GM21360 (cell line): ENCODE data around the gene POPDC3.
"Not testable (repeated sequence)": the region's sequence is repeated elsewhere in the genome, so short reads cannot be mapped to it uniquely, and the experiment has no call there.

Experiments used
- ATAC-seq: cut with Tn5 transposase; IDR thresholded peaks from one replicate; pipeline ENCODE4 v1.9.1; 2021; ENCODE audit warnings: mild to moderate bottlenecking, moderate library complexity; ENCODE audit not compliant: unreplicated experiment

The POPDC3 gene

GRCh38 chr6:105196076-105196475, 16.3 kb upstream of the POPDC3 start:
- no peak for ATAC-seq

GRCh38 chr6:105194591-105194990, 14.8 kb upstream of the POPDC3 start:
- no peak for ATAC-seq

GRCh38 chr6:105194106-105194505, 14.3 kb upstream of the POPDC3 start:
- no peak for ATAC-seq

DNA sequence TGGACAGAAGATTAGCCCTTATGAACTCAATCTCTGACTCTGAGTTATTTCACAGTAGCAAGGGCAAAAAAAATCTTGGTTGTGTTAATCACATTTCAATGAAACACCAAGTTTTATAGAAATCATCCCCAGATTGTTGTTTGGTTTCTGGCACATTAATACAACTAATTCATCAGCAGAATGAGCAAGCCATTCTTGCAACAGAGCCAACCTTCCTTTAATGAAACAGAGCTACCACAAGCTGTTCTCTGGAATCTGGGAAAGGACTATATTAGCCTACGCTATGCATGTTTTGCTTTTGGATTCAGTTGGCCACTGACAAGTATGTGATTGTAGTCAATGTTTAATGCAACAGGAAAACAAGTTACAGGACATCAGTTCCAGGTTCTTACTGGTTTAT, 13.8 kb upstream of the POPDC3 start:
- no peak for ATAC-seq

- no peak for ATAC-seq
These were observed 13.1 kb upstream of the POPDC3 start for GRCh38 chr6:105192707-105193465.

- ATAC-seq, result no peak
These were observed 11.5 kb upstream of the POPDC3 start for GRCh38 chr6:105191351-105191750.

DNA sequence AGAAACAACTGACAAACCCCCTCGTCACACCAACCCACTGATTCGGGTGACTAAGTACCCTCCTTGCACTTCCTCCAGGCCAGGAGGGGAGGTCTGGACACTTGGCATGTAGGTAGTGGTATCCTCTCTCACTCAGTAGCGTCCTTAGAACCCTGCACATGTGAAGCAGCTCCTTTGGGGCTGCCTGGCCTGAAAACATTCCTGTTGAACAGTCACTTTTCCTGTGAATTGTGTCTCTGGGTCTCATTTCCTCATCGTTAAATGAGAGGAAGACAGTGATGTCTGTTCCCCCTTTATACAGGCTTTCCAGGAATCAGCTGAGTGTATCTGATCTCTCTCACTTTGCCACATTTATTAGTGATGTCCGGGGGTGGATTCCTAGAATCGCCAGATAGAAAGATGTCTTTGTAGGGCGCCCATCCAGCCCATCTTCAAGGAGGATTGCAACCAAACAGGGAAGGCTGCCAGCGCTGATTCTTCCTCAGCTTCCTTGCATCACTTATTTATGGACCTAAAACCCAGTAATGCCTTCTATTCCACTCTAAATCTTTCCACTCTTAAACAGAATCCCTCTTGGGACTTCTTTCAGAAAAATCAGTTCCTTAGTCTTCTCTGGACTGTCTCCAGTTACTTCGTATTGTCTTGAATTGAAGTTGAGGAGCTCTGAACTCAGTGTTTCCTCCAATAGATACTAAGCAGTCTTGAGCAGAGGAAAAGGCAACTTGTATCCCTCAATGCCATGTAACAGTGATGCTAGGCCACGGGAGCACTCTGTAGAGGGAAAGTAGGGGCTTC, 9.4 kb upstream of the POPDC3 start:
- ATAC-seq, result no peak

DNA sequence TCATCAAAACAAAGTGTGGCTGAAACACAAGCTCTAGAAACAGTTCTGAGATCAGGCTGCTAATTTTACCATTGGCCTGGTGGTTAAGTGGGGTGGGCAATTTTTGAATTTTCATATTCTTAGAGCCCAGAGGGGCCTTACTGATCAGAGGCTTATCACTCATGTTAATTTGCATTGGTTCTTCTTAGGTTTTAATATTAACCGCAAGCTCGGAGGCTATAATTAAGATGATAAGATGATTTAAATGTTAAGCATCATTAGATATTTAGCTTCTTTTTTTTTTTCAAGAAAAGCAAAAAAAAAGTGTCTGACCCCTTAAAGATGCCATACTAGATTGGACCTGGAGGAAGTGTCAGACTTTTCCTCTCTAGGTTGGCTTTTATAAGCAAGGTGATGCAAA, 8.4 kb upstream of the POPDC3 start:
- ATAC-seq, result no peak

- no peak for ATAC-seq
These were observed 6.8 kb upstream of the POPDC3 start for GRCh38 chr6:105186576-105186975.

GRCh38 chr6:105184921-105185320, 5.1 kb upstream of the POPDC3 start:
- ATAC-seq, result no peak

DNA sequence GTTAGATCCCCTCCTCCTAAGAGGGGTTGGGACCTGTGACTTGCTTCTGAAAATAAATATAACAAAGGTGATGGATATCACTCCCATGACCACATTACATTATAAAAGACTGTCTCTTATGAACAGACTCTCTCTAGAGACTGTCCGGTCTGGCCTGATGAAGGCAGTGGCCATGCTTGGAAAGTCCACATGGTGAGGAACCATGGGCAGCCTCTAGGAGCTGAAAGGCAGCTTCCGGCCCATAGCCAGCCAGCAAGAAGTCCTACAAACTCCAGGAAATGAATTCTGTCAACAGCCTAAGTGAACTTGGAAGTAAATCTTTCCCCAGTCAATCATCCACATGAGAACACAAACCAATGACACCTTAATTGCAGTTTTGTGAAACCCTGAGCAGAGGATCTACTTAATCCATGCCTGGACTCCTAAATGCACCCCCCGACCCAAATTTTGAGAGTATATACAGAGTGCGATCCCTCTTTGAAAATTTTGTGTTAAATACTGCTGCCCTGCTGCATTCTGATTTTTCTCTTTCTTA, 2.2 kb upstream of the POPDC3 start:
- no peak for ATAC-seq

DNA sequence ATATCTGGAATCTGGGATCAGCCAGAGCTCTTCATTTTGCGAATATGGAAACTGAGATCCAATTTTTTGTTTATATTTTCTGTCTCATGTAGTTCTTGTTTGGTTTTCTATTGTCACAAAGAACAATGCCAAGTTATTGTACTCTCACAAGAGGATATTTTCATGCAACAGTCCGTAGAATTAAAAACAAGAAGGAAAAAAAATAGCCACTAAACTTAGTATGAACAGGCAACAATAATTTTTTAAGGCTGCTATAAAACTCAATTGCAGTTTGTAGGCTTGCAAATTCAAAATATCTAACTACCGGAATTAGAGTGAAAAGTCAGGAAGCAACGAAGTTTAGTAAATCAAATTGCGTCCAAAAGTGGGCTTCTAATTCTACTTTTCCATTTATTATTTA, 1.2 kb downstream of the POPDC3 start:
- no peak for ATAC-seq

GRCh38 chr6:105178110-105178509, 1.7 kb downstream of the POPDC3 start:
- no peak for ATAC-seq

DNA sequence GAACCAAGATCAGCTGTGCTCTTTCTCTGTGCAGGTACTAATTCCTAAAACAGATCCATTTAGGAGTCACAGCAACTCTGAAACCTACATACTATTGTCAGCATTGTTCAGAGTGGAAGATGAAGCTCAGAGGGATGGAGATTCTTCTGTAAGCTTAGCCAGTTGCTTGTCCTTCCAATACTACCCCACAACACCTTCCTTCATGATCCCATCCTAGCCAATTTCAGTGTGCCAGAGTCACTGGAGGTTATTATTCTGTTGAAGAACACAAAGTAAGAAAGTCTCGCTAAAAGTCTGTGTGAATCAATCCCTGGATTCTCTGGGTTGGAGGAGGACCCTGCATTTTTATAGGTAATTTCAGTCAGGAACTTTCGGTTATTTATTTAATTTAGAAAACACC, 2.3 kb downstream of the POPDC3 start:
- ATAC-seq, result no peak

DNA sequence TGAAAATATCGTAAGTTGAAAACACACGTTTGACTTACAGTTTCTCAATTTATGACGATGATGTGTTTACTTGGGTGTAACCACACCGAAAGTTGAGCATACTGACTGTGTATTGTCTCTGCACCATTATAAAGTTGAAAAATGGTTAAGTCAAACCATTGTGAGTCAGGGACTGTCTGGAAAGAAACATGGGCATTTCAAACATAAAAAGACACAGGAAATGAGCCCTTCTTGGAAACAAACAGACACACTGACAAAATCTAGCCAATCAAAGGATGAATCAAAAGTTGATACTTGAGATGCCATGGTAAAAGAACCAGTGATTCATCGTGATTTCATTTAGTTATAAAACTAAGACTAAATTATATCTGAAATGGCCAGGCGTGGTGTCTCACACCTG, 5.3 kb downstream of the POPDC3 start:
- ATAC-seq, result no peak

DNA sequence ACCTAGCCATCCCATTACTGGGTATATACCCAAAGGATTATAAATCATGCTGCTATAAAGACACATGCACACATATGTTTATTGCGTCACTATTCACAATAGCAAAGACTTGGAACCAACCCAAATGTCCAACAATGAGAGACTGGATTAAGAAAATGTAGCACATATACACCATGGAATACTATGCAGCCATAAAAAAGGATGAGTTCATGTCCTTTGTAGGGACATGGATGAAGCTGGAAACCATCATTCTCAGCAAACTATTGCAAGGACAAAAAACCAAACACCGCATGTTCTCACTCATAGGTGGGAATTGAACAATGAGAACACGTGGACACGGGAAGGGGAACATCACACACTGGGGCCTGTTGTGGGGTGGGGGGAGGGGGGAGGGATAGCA, 7.3 kb downstream of the POPDC3 start:
- not testable (repeated sequence) for ATAC-seq

- ATAC-seq, result no peak
These were observed 9.8 kb downstream of the POPDC3 start for GRCh38 chr6:105170059-105170458.

GRCh38 chr6:105167914-105168313, 11.9 kb downstream of the POPDC3 start:
- no peak for ATAC-seq

DNA sequence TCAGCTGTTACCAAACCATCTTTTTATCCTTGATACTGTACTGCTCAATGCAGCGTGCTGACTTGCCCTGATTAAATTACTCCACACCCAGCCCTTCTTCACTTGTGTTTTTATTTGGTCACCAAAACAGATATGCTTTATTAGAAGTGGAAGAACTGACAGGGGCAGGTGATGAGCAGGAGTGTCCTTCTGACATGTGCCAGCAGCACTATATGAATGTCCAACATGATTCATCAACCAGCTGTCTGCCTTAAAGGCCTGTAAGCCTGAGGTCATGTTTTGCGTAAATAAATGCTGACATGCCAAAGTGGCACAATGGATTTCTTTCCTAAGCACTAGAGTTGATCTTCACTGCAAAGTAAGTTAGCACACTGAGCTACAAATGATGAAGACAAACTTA, 15.4 kb downstream of the POPDC3 start:
- ATAC-seq, result no peak

GRCh38 chr6:105163183-105163582, 16.6 kb downstream of the POPDC3 start:
- no peak for ATAC-seq

DNA sequence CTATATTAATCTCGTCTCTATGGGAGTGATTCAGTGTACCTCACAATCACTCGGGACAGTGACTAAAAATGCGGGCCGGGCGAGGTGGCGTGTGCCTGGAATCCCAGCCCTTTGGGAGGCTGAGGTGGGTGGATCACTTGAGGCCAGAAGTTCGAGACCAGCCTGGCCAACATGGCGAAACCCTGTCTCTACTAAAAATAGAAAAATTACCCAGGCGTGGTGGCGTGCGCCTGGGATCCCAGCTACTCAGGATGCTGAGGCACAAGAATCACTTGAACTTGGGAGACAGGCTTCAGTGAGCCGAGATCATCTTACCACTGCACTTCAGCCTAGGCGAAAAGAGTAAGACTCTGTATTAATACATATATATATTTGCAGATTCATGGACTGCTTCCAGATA, 17.4 kb downstream of the POPDC3 start:
- ATAC-seq, result no peak

GRCh38 chr6:105161421-105161820, 18.4 kb downstream of the POPDC3 start:
- ATAC-seq, result no peak
